ENCODE measurements around the gene CXCL1.

DNA sequence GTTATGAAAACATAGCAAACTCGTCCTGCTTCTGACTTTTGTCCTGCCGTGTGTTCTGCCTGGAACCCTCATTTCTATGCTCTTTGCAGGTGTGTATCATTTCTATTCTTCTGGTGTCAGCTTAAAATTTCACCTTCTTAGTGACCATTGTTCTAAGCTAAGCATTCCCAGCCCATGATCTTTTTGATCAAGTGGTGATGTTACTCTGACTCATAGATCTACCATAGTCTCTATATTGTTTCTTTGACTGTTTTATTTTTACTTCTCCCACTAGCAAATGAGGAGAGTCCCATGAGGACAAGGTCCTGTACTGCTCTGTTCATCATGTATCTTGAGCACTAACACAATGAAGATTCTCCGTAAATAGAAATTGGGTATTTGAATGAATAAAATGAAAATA, 46.8 kb upstream of the CXCL1 start:
- TF ChIP-seq, protein P1, sequence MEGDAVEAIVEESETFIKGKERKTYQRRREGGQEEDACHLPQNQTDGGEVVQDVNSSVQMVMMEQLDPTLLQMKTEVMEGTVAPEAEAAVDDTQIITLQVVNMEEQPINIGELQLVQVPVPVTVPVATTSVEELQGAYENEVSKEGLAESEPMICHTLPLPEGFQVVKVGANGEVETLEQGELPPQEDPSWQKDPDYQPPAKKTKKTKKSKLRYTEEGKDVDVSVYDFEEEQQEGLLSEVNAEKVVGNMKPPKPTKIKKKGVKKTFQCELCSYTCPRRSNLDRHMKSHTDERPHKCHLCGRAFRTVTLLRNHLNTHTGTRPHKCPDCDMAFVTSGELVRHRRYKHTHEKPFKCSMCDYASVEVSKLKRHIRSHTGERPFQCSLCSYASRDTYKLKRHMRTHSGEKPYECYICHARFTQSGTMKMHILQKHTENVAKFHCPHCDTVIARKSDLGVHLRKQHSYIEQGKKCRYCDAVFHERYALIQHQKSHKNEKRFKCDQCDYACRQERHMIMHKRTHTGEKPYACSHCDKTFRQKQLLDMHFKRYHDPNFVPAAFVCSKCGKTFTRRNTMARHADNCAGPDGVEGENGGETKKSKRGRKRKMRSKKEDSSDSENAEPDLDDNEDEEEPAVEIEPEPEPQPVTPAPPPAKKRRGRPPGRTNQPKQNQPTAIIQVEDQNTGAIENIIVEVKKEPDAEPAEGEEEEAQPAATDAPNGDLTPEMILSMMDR (IDR thresholded peaks at IDR 0.05): no peak
- TF ChIP-seq POLR2A (IDR thresholded peaks at IDR 0.05): no peak

Data from thyroid gland (tissue), 4 donors.